Astrocyte (in vitro differentiated cells and primary cell): Measurements from ENCODE around the gene PIM3.

Experiments used
- EZH2 ChIP-seq: IDR thresholded peaks from 2 replicates; pipeline ENCODE4 v1.6.1; 2012; ENCODE audit warnings: mild to moderate bottlenecking, low read length, inconsistent platforms; ENCODE audit not compliant: insufficient read depth
- TF ChIP-seq, protein P1 (sequence below): IDR thresholded peaks from 2 replicates; pipeline ENCODE4 v1.5.1; 2011; ENCODE audit warnings: low read depth, mild to moderate bottlenecking, inconsistent platforms, low read length, moderate library complexity; ENCODE audit not compliant: insufficient read depth

DNA sequence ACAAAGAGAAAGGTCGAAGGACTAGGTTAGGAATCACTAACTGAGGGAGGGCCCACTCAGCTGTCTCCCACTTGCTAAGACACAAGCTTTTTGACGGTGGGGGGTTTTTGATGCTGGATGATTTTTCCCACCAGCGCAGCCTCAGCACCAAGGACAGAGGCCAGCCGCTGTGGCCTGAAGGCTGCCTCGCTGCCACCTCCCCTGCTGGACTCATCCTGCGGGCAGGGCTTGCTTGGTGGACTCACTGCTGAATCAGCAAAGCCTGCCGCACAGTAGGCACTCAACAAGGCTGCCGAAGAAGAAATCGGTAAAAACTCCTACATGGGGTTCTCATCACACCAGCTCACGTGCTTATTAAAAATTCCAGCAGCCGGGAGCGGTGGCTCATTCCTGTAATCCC lies 45.0 kb upstream of the PIM3 start:
- TF ChIP-seq, protein P1, sequence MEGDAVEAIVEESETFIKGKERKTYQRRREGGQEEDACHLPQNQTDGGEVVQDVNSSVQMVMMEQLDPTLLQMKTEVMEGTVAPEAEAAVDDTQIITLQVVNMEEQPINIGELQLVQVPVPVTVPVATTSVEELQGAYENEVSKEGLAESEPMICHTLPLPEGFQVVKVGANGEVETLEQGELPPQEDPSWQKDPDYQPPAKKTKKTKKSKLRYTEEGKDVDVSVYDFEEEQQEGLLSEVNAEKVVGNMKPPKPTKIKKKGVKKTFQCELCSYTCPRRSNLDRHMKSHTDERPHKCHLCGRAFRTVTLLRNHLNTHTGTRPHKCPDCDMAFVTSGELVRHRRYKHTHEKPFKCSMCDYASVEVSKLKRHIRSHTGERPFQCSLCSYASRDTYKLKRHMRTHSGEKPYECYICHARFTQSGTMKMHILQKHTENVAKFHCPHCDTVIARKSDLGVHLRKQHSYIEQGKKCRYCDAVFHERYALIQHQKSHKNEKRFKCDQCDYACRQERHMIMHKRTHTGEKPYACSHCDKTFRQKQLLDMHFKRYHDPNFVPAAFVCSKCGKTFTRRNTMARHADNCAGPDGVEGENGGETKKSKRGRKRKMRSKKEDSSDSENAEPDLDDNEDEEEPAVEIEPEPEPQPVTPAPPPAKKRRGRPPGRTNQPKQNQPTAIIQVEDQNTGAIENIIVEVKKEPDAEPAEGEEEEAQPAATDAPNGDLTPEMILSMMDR = no peak
- no peak for TF ChIP-seq EZH2
